Measurements from ENCODE around the gene B3GNT2.
"Not testable (repeated sequence)": the region's sequence is repeated elsewhere in the genome, so short reads cannot be mapped to it uniquely, and the experiment has no call there.

Gene B3GNT2

DNA sequence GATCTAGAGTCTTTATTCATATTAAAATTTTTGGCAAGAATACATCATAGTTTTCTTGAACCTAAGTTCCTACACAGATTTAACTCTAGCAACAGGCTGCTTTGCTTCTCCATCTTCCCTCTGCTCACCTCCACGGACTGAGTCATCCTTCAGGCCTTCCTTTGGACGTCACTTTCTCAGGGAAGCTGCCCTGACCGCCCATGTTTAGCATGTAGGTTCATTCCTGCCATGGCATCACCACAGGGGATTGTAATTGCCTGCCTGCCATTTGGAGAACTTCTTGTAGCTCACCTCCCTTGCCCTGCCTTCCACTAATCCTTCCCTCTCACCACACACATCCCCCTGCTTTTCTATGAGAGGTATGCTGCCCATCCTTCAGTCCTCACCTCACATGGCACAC is 43.9 kb upstream of the B3GNT2 start:
- TF ChIP-seq EZH2phosphoT487 (IDR thresholded peaks at IDR 0.05; ENCODE audit: low read length) (no peak), CTCF (IDR thresholded peaks at IDR 0.05; ENCODE audit: low read length) (no peak), EZH2 (optimal IDR thresholded peaks at IDR 0.05; ENCODE audit: low read depth, low read length) (no peak)
- H3F3A ChIP-seq (ENCODE audit: insufficient read depth, low read length): no peaks in the 10 kb centered on the region
- H3K4me2 ChIP-seq (ENCODE audit: low read depth, low read length): no peak overlapping the region
- H3K27ac ChIP-seq (ENCODE audit: low read length): no peak overlapping the region
- DNase-seq: no peak
- no peaks in the 10 kb centered on the region for H3K27me3 ChIP-seq (replicated peaks; ENCODE audit: insufficient read depth, low read length)
- no peaks in the 10 kb centered on the region for H3K79me2 ChIP-seq (ENCODE audit: low read length)
- no peak overlapping the region for H3K9ac ChIP-seq (ENCODE audit: low read length)
- no peaks in the 10 kb centered on the region for H3K36me3 ChIP-seq (replicated peaks; ENCODE audit: insufficient read depth, low read length)
- H3K4me1 ChIP-seq (ENCODE audit: low read length): no peaks in the 10 kb centered on the region
- H4K20me1 ChIP-seq (ENCODE audit: insufficient read depth, low read length): no peaks in the 10 kb centered on the region
- no peak overlapping the region for H2AFZ ChIP-seq (ENCODE audit: low read length)
- H3K9me2 ChIP-seq (replicated peaks; ENCODE audit: insufficient read depth, low read length): no peaks in the 10 kb centered on the region
- H3K4me3 ChIP-seq (ENCODE audit: low read length): no peak overlapping the region
- no peaks in the 10 kb centered on the region for H3K9me3 ChIP-seq (replicated peaks; ENCODE audit: insufficient read depth, low read length)

DNA sequence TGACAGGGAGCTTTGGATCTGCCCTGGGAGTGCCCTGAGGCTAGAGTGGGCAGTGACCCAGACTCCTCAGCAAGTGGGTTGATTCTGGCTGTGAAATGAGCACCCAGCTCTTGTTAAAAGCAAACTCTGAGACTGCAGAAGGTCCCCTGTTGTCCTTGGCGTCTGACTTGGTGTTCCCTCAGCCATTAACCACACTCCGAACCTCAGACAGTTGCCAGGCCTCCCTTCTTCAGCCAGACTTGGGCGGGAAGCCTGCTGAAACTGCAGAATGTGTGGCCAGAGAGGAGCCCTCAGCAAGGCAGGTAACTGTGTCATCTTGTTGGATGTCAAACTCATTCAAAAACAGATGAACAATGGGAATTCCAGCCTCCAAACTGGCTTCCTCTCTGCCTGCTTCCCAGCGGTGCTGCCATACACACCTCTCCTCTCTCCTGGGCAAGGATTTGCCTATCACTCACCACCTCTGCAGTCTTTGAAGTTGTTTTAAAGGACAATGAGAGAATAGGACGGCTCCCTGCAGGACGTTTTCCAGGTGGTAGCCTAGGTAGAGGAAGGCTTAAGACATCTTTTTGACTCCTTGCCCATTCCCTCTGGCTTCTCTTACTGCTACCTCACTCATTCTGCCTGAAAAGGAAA is 38.9 kb upstream of the B3GNT2 start:
- Histone ChIP-seq H3K4me2 (ENCODE audit: low read depth, low read length) (no peak overlapping the region), H3K27me3 (replicated peaks; ENCODE audit: insufficient read depth, low read length) (no peaks in the 10 kb centered on the region), H3F3A (ENCODE audit: insufficient read depth, low read length) (no peaks in the 10 kb centered on the region), H4K20me1 (ENCODE audit: insufficient read depth, low read length) (no peaks in the 10 kb centered on the region), H3K4me1 (ENCODE audit: low read length) (no peaks in the 10 kb centered on the region), H3K9me2 (replicated peaks; ENCODE audit: insufficient read depth, low read length) (no peaks in the 10 kb centered on the region), H3K9ac (ENCODE audit: low read length) (no peak overlapping the region), H3K27ac (ENCODE audit: low read length) (no peak overlapping the region), H3K9me3 (replicated peaks; ENCODE audit: insufficient read depth, low read length) (no peaks in the 10 kb centered on the region), H2AFZ (ENCODE audit: low read length) (no peak overlapping the region), H3K79me2 (ENCODE audit: low read length) (no peaks in the 10 kb centered on the region), H3K36me3 (replicated peaks; ENCODE audit: insufficient read depth, low read length) (no peaks in the 10 kb centered on the region), H3K4me3 (ENCODE audit: low read length) (no peak overlapping the region)
- DNase-seq: no peak
- no peak for TF ChIP-seq CTCF (IDR thresholded peaks at IDR 0.05; ENCODE audit: low read length)
- TF ChIP-seq EZH2 (optimal IDR thresholded peaks at IDR 0.05; ENCODE audit: low read depth, low read length): no peak
- TF ChIP-seq EZH2phosphoT487 (IDR thresholded peaks at IDR 0.05; ENCODE audit: low read length): no peak

- H3K36me3 ChIP-seq (replicated peaks; ENCODE audit: insufficient read depth, low read length): no peaks in the 10 kb centered on the region
Measured at GRCh38 chr2:62158444-62159121, 37.3 kb upstream of the B3GNT2 start.

DNA sequence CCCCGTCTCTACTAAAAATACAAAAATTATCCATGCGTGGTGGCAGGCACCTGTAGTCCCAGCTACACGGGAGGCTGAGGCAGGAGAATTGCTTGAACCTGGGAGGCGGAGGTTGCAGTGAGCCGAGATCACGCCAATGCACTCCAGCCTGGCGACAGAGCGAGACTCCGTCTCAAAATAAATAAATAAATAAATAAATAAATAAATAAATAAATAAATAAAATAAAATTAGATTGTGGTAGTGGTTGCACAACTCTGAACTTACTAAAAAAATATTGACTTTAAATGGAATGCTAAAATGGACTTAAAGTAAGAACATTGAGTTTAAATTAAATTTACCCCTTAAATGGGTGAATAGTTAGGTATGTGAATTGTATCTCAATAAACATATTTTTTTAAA is 35.2 kb upstream of the B3GNT2 start:
- not testable (repeated sequence) for H4K20me1 ChIP-seq (ENCODE audit: insufficient read depth, low read length); DNase-seq; H3K27me3 ChIP-seq (replicated peaks; ENCODE audit: insufficient read depth, low read length); H3K27ac ChIP-seq (ENCODE audit: low read length); H3K4me3 ChIP-seq (ENCODE audit: low read length); H3K4me2 ChIP-seq (ENCODE audit: low read depth, low read length); H3K9me2 ChIP-seq (replicated peaks; ENCODE audit: insufficient read depth, low read length); H3F3A ChIP-seq (ENCODE audit: insufficient read depth, low read length); H2AFZ ChIP-seq (ENCODE audit: low read length); H3K79me2 ChIP-seq (ENCODE audit: low read length); H3K4me1 ChIP-seq (ENCODE audit: low read length); H3K9me3 ChIP-seq (replicated peaks; ENCODE audit: insufficient read depth, low read length); H3K9ac ChIP-seq (ENCODE audit: low read length); H3K36me3 ChIP-seq (replicated peaks; ENCODE audit: insufficient read depth, low read length)

More at GRCh38 chr2:62158444-62159121, 37.3 kb upstream of the B3GNT2 start:
- Histone ChIP-seq H3K27me3 (replicated peaks; ENCODE audit: insufficient read depth, low read length) (no peaks in the 10 kb centered on the region), H3K79me2 (ENCODE audit: low read length) (no peaks in the 10 kb centered on the region), H2AFZ (ENCODE audit: low read length) (no peak overlapping the region), H3K9ac (ENCODE audit: low read length) (no peak overlapping the region), H3K4me1 (ENCODE audit: low read length) (no peaks in the 10 kb centered on the region), H4K20me1 (ENCODE audit: insufficient read depth, low read length) (no peaks in the 10 kb centered on the region), H3K9me2 (replicated peaks; ENCODE audit: insufficient read depth, low read length) (no peaks in the 10 kb centered on the region), H3K4me3 (ENCODE audit: low read length) (no peak overlapping the region), H3K9me3 (replicated peaks; ENCODE audit: insufficient read depth, low read length) (no peaks in the 10 kb centered on the region), H3K4me2 (ENCODE audit: low read depth, low read length) (no peak overlapping the region), H3K27ac (ENCODE audit: low read length) (no peak overlapping the region), H3F3A (ENCODE audit: insufficient read depth, low read length) (no peaks in the 10 kb centered on the region)
- no peak for DNase-seq
- TF ChIP-seq EZH2phosphoT487 (IDR thresholded peaks at IDR 0.05; ENCODE audit: low read length) (no peak), EZH2 (optimal IDR thresholded peaks at IDR 0.05; ENCODE audit: low read depth, low read length) (no peak), CTCF (IDR thresholded peaks at IDR 0.05; ENCODE audit: low read length) (no peak)

Data from MM.1S (cell line).